Calu3 (cell line): ENCODE data around the gene SENP8. TPM values are rescaled to one million over a fixed set of nuclear protein-coding genes. Genes with fewer than 3 reads are reported as not detected.

ENCODE experiments used
- BruUV-seq: library from RNA; stranded (reverse); fragments of 400-500 nt; replicated peaks from 2 replicates; lab custom pipeline; 2021; lab: Mats Ljungman, UMichigan
- CTCF ChIA-PET: fragments of 300-600 bp; sonication (Branson Sonifier 250); formaldehyde crosslinking; loops from one replicate; lab custom pipeline; 2022; ENCODE audit warnings: antibody characterized with exemption; lab: Charles Lee
- DNase-seq: peaks from one replicate; pipeline ENCODE4 v3.0.0; 2022
- H3K27ac Mint-ChIP-seq: one replicate; pipeline ENCODE4 v1.8.0; 2022; ENCODE audit warnings: mixed read lengths; ENCODE audit not compliant: unreplicated experiment
- H3K27me3 Mint-ChIP-seq: one replicate; pipeline ENCODE4 v1.8.0; 2022; ENCODE audit warnings: mixed read lengths; ENCODE audit not compliant: unreplicated experiment
- H3K36me3 Mint-ChIP-seq: one replicate; pipeline ENCODE4 v1.8.0; 2022; ENCODE audit warnings: mild to moderate bottlenecking, moderate library complexity, mixed read lengths; ENCODE audit not compliant: insufficient read depth, unreplicated experiment
- H3K4me1 Mint-ChIP-seq: one replicate; pipeline ENCODE4 v1.8.0; 2022; ENCODE audit warnings: mild to moderate bottlenecking, low read depth, mixed read lengths; ENCODE audit not compliant: unreplicated experiment
- H3K4me3 Mint-ChIP-seq: one replicate; pipeline ENCODE4 v1.8.0; 2022; ENCODE audit warnings: mild to moderate bottlenecking, low read depth, moderate library complexity, mixed read lengths; ENCODE audit not compliant: unreplicated experiment
- H3K9me3 Mint-ChIP-seq: one replicate; pipeline ENCODE4 v1.8.0; 2022; ENCODE audit warnings: low read depth, mixed read lengths; ENCODE audit not compliant: unreplicated experiment
- intact Hi-C: fragments of 100-400 bp; cut with micrococcal nuclease; formaldehyde crosslinking; loops from one replicate; pipeline ENCODE4 v1.10.0; 2022; ENCODE audit not compliant: unreplicated experiment
- total RNA-seq: library from RNA; stranded (reverse); gene quantifications from 2 replicates; pipeline ENCODE4 v1.2.3, GENCODE V29; 2022
- TF ChIP-seq, protein P1 (sequence below): fragments of 200-600 bp; IDR thresholded peaks from one replicate; pipeline ENCODE4 v1.8.0; 2022; ENCODE audit warnings: antibody characterized with exemption; ENCODE audit not compliant: unreplicated experiment

Gene SENP8
- total RNA-seq, 1 experiment from 2014 or later: 3.6 TPM

DNA sequence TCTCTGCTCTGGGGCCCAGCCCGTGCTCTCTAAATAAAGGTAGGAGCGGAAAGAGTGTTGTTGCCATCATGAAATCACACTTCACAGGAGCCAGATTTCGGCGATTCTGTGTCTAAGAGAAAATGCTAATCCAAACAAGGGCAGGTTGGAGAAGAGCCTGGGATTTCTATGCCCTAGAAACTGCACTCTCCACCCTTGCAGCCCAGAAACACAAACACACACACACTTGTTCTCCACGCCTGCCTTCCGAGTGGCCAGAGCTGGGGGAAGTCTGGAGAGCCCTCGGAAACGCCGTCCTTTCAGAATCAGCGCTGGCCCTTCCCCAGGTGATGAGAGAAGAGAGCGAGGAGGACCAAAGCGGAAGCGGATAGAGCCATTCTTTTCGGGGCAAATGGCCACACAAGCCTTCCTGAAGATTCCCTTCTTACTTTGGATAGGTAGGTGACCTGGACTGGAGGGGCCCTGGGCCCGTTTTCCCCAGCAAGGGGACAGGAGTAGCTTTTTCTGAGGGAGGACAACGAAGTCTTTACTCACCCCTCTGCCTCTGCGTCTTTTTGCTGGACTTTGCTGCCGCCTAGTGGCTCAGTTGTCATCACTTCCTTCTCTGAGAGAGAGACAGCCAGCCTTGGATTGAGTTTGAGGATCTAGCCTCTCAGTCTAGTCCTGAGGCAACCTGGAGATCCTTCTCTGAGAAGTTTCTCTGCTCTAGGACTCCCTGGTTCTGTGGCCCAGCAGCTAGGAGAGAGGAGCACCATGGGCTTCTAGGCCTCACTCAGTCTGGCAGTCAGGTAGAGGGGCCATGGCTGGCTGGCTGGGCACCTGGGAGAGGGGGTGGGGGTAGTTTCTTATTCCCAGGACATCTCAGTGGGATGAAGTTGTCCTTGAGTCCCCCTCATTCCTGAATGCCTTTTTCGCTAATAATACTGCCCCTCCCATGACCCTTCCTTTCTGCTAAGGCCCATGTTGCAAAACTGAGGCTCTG is 37.7 kb downstream of the SENP8 start:
- H3K36me3 Mint-ChIP-seq: peaks cover 15% of the 10 kb centered on the region
- H3K27me3 Mint-ChIP-seq: no peaks in the 10 kb centered on the region
- BruUV-seq: TSS peak; percentile 78
- peaks cover 22% of the 10 kb centered on the region for H3K4me1 Mint-ChIP-seq
- peak overlapping the region; percentile 63 for H3K27ac Mint-ChIP-seq
- H3K4me3 Mint-ChIP-seq: peak overlapping the region; percentile 79
- TF ChIP-seq, protein P1, sequence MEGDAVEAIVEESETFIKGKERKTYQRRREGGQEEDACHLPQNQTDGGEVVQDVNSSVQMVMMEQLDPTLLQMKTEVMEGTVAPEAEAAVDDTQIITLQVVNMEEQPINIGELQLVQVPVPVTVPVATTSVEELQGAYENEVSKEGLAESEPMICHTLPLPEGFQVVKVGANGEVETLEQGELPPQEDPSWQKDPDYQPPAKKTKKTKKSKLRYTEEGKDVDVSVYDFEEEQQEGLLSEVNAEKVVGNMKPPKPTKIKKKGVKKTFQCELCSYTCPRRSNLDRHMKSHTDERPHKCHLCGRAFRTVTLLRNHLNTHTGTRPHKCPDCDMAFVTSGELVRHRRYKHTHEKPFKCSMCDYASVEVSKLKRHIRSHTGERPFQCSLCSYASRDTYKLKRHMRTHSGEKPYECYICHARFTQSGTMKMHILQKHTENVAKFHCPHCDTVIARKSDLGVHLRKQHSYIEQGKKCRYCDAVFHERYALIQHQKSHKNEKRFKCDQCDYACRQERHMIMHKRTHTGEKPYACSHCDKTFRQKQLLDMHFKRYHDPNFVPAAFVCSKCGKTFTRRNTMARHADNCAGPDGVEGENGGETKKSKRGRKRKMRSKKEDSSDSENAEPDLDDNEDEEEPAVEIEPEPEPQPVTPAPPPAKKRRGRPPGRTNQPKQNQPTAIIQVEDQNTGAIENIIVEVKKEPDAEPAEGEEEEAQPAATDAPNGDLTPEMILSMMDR: peak; percentile 90
- peak; percentile 91 for DNase-seq
- CTCF ChIA-PET: interaction anchor here (0.5 to 2.6 kb wide), 9 partner anchors 38 to 412 kb away, joined by 3 to 23 read pairs (median 4); partner anchors contain the start of genes MYO9A and SENP8
- intact Hi-C loops: loop anchor here (1.0 to 10.0 kb wide), 5 partner anchors 111 to 711 kb away; no protein-coding TSS in a partner anchor
- H3K9me3 Mint-ChIP-seq: no peaks in the 10 kb centered on the region

DNA sequence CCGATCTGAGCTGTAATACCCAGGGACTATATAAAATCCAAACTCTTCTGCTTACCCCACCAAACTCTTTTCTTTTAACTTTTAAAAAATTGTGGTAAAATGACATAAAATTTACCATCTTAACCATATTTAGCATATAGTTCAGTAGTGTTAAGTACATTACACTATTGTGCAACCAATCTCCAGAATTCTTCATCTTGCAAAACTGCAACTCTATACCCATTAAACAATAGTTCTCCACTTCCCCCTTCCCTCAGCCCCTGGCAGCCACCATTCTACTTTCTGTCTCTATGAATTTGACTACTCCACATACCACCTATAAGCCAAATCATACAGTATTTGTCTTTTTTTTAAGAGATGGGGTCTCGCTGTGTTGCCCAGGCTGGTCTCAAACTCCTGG is 38.7 kb downstream of the SENP8 start:
- BruUV-seq: no TSS peak
- CTCF ChIA-PET: interaction anchor here (1.1 to 2.6 kb wide), 4 partner anchors 39 to 413 kb away, joined by 3 to 23 read pairs (median 10); partner anchors contain the start of genes MYO9A and SENP8
- no peak overlapping the region for H3K4me3 Mint-ChIP-seq

DNA sequence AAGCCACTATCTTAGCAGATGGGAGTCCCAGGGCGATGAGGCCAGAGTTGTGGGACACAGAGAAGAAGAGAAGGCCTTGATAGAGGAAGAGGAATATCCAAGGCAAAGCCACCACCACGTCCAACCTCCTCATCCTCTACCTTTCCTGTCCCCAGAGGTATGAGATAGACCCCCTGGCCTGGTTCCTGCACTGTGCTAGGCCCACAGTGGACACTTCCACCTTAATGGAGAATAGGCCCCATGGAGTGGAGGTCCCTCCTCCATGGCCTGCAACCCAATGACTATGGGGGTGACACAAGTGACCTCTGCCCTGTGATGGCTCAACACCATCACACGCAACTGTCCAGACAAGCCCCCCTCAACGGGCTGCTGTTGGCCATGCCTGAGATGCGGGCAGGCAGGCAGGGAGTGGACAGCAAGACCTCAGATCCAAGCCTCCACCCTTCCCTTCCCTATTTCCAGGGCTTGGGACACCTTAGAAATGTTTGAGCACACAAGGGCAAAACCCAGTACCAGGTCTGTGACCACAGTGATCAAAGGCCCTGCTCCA is 42.6 kb downstream of the SENP8 start:
- no peak overlapping the region for H3K27ac Mint-ChIP-seq
- CTCF ChIA-PET: no interaction called here
- no peak for DNase-seq
- no peak overlapping the region for H3K4me3 Mint-ChIP-seq
- TF ChIP-seq, protein P1: no peak
- H3K36me3 Mint-ChIP-seq: peaks cover 7% of the 10 kb centered on the region
- H3K27me3 Mint-ChIP-seq: no peaks in the 10 kb centered on the region
- intact Hi-C loops: no loop called here
- H3K9me3 Mint-ChIP-seq: no peaks in the 10 kb centered on the region
- no TSS peak for BruUV-seq
- peaks cover 2% of the 10 kb centered on the region for H3K4me1 Mint-ChIP-seq

More for the DNA sequence above, 38.7 kb downstream of the SENP8 start:
- Mint-ChIP-seq H3K27me3 (no peaks in the 10 kb centered on the region), H3K36me3 (peaks cover 15% of the 10 kb centered on the region), H3K9me3 (no peaks in the 10 kb centered on the region), H3K27ac (no peak overlapping the region), H3K4me1 (peaks cover 22% of the 10 kb centered on the region)
- DNase-seq: no peak
- TF ChIP-seq, protein P1: no peak
- intact Hi-C loops: loop anchor here (10.0 kb wide), 3 partner anchors 112 to 712 kb away; no protein-coding TSS in a partner anchor

DNA sequence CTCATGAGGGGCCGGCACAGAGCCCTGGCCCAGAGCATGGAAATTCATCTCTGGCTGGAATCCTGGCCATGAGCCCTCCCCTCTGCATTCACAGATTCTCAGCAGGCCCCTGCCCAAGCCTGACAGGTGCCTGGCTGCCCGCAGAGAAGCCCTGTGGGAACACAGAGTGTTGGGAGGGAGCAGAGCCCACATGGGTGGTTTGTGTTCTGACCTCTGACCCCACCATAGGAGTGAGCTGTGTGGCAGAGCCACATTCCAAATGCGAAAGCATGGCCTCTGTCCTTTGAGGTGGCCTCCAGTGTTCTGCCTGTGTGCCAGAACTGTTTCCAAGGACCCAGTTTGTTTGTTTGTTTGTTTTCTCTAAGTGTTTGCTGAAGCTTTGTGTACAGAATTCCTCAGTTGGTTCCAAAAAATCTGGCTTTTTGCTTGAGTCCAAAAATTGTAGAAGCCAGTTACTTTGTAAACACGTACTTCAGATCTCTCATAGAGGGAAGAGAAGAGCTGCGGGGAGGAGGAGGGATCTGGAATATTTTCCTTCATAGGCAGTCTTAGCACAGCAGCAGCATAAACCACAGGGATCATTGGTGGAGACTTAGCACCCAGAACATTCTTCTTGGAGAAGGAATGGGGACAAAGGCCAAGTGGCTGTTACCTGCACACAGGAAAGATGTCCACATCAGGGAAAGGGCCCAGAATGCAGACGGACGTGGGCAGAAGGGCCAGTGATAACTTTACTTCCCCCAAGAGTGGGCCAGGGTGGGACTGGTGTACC is 43.3 kb downstream of the SENP8 start:
- Mint-ChIP-seq H3K36me3 (no peaks in the 10 kb centered on the region), H3K27ac (no peak overlapping the region), H3K9me3 (no peaks in the 10 kb centered on the region), H3K4me1 (no peaks in the 10 kb centered on the region), H3K27me3 (no peaks in the 10 kb centered on the region), H3K4me3 (no peak overlapping the region)
- CTCF ChIA-PET: no interaction called here
- no peak for DNase-seq
- BruUV-seq: no TSS peak
- intact Hi-C loops: no loop called here
- TF ChIP-seq, protein P1: no peak
